ENCODE data around the gene CEP89.
"Not testable (repeated sequence)": the region's sequence is repeated elsewhere in the genome, so short reads cannot be mapped to it uniquely, and the experiment has no call there.

The CEP89 gene

GRCh38 chr19:32868206-32868950 lies 103.4 kb downstream of the CEP89 start:
- no peak for DNase-seq

DNA sequence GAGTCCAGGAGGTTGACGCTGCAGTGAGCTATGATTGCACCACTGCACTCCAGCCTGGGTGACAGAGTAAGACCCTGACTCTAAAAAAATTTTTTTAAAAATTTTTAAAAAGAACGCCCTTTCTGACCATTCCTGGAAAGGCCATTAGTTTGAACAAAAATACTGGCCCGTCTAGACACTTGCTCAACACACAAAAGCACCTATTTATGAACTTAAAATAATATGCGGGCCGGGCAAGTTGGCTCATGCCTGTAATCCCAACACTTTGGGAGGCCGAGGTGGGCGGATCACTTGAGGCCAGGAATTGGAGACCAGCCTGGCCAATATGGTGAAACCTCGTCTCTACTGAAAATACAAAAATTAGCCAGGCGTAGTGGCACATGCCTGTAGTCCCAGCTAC lies 104.3 kb downstream of the CEP89 start:
- not testable (repeated sequence) for DNase-seq

GRCh38 chr19:32866564-32867265 lies 105.0 kb downstream of the CEP89 start:
- no peak for DNase-seq

- DNase-seq: no peak
Observed at GRCh38 chr19:32866061-32866460, 105.7 kb downstream of the CEP89 start.

GRCh38 chr19:32865326-32865725 lies 106.4 kb downstream of the CEP89 start:
- no peak for DNase-seq

DNA sequence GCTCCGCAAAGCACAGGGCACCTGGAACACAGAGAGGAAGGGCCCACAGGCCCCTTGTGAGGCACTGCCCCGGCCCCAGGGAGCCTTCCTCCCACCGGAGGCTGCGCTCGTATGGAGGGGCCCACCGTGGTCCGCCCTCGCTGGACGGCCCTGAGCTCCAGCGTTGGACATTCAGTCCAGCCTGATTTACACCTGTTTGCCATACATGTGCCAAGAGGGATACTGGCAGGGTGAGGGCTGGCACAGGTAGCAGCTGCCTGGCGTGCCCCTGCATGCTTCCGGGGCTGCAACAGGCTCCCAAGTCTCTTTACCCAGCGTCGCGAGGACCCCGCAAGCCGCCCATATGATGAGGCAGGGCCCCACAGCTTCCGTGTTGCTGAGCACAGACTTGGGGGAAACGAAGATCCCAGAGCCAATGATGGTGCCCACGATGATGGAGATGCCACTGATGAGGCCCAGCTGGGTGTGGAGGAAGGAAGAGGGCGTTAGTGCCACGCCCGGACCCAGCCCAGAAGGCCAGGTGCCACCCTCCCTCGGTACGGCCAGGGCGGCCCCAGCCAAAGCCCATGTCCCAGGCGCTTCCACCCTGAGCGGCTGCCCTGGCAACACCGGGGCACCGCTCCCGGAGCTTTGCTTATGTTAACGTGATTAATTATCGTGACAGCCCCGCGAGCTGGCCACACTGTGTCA lies 107.3 kb downstream of the CEP89 start:
- DNase-seq: no peak

DNA sequence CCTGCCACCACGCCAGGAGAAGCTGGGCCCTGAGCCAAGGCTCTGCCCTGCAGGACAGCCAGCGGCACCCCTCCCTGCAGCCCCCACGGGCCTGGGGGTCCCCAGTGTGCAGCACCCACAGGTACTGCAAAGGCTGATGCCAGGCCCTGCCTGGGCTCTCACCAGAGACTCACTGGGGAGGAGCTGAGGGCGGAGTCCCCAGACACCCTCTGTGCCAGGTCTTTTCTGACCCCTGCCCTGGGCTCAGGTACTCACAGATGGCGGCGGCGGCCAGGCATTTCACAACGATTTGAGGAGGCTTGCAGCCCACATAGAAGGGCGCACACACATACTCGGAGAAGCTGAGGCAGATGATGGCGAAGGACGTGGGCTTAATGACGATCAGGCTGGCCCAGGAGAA lies 107.9 kb downstream of the CEP89 start:
- no peak for DNase-seq

GRCh38 chr19:32863301-32863700 lies 108.5 kb downstream of the CEP89 start:
- DNase-seq: no peak

DNA sequence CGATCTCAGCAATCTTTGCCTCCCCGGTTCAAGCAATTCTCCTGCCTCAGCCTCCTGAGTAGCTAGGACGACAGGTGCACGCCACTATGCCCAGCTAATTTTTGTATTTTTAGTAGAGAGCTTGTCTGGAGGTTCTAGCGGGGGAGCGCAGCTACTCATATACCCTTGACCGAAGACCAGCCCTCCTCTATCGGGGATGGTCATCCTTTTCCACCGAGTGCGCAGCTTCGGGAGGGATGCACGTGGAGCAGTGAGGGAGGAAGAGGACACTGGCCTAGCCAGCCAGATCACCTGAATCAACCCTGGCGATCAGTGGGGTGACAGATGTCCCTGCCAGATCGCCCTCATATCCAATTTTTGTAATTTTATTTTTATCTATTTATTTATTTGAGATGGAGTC lies 109.0 kb downstream of the CEP89 start:
- DNase-seq: no peak

- no peak for DNase-seq
Observed at GRCh38 chr19:32862173-32862572, 109.6 kb downstream of the CEP89 start.

GRCh38 chr19:32861596-32861995 lies 110.2 kb downstream of the CEP89 start:
- no peak for DNase-seq

DNA sequence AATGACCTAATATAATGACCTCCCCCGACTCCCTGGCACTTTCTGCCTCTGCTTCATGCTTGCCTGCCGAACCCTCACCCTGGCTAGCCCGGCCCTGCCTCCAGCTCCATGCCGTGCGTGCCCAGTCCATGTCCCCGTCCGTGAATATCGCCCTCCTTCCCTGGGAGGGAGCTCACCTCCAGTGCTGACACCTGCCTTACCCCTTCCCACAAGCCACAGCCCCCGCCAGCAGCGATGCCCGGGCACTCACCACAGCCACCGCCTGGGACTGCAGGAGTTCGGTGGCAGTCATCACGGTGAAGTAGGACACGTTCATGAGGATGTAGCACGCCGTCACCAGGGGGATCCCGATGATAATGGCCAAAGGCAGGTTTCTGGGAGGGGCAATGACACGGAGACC lies 112.2 kb downstream of the CEP89 start:
- no peak for DNase-seq

DNA sequence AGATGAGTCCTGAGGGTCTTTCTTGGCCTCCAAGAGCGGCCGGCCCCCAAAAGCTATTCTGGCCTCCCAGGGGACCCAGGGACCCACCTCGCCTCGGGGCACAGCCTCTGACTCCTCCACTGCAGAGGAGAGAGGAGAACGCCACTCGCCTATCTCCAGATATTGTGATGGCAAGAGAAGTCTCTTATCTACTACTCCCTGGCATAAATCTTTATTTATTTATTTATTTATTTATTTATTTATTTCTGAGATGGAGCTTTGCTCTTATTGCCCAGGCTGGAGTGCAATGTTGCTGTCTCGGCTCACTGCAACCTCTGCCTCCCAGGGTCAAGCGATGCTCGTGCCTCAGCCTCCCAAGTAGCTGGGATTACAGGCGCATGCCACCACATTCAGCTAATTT lies 113.2 kb downstream of the CEP89 start:
- no peak for DNase-seq

GRCh38 chr19:32858155-32858554 lies 113.6 kb downstream of the CEP89 start:
- no peak for DNase-seq

- no peak for DNase-seq
Observed at GRCh38 chr19:32857584-32857983, 114.2 kb downstream of the CEP89 start.

DNA sequence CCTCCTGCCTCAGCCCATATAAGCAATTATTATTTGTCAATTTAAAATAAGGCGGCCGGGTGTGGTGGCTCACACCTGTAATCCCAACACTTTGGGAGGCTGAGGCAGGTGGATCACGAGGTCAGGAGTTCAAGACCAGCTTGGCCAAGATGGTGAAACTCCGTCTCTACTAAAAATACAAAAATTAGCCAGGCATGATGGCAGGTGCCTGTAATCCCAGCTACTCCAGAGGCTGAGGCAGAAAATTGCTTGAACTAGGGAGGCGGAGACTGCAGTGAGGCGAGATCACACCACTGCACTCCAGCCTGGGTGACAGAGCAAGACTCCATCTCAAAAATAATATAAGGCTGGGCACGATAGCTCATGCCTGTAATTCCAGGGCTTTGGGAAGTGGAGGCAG lies 114.9 kb downstream of the CEP89 start:
- DNase-seq: not testable (repeated sequence)

DNA sequence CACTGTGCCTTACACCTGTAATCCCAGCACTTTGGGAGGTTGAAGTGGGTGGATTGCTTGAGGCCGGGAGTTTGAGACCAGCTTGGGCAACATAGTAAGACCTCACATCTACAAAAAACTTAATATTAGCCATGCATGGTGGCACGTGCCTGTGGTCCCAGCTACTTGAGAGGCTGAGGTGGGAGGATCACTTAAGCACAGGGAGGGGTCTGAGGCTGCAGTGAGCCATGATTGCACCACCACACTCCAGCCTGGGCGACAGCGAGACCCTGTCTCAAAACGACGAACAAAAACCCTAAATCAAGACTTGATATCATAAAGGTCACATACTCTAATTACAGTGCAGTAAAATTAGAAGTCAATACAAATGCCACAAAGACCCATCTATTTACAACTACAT lies 119.5 kb downstream of the CEP89 start:
- no peak for DNase-seq

DNA sequence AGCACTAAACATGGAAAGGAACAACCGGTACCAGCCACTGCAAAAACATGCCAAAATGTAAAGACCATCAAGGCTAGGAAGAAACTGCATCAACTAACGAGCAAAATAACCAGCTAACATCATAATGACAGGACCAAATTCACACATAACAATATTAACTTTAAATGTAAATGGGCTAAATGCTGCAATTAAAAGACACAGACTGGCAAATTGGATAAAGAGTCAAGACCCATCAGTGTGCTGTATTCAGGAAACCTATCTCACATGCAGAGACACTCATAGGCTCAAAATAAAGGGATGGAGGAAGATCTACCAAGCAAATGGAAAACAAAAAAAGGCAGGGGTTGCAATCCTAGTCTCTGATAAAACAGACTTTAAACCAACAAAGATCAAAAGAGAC lies 123.7 kb downstream of the CEP89 start:
- DNase-seq: not testable (repeated sequence)

- DNase-seq: no peak
Observed at GRCh38 chr19:32843716-32844245, 128.0 kb downstream of the CEP89 start.

- no peak for DNase-seq
Observed at GRCh38 chr19:32842061-32842460, 129.7 kb downstream of the CEP89 start.

GRCh38 chr19:32837531-32837930 lies 134.2 kb downstream of the CEP89 start:
- DNase-seq: no peak

GRCh38 chr19:32833388-32833787 lies 138.4 kb downstream of the CEP89 start:
- not testable (repeated sequence) for DNase-seq

DNA sequence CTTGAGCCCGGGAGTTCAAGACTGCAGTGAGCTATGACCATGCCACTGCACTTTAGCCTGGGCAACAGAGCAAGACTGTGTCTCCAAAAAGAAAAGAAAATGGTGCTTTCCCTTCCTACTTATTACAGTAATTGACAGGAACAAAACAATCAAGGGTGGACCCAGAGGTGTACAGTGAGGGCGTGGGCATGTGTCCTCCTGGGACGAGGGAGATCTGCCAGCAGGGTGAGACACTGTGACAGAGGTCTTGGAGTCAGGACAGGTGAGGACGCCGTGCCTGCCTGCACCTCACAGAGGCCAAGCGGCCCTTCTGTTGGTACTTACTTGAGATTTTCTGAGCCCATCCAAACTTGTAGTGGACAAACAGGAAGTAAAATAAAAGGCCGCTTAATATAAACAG lies 138.9 kb downstream of the CEP89 start:
- not testable (repeated sequence) for DNase-seq

DNA sequence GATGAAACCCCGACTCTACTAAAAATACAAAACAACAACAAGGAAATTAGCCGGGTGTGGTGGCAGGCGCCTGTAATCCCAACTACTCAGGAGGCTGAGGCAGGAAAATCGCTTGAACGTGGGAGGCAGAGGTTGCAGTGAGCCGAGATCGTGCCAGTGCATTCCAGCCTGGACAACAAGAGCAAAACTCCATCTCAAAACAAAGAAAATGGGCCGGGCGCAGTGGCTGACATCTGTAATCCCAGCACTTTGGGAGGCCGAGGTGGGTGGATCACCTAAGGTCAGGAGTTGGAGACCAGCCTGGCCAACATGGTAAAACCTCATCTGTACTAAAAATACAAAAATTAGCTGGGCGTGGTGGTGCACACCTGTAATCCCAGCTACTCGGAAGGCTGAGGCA lies 139.7 kb downstream of the CEP89 start:
- not testable (repeated sequence) for DNase-seq

Measured in NCI-H1092 (cell line).